GM12872 (cell line): ENCODE measurements around the gene PRKCZ.

Experiments used
- CTCF ChIP-seq: IDR thresholded peaks from 3 replicates; pipeline ENCODE4 v1.5.1; 2011; ENCODE audit warnings: low read depth, mild to moderate bottlenecking, low read length, moderate library complexity; ENCODE audit not compliant: insufficient read depth

The PRKCZ gene

DNA sequence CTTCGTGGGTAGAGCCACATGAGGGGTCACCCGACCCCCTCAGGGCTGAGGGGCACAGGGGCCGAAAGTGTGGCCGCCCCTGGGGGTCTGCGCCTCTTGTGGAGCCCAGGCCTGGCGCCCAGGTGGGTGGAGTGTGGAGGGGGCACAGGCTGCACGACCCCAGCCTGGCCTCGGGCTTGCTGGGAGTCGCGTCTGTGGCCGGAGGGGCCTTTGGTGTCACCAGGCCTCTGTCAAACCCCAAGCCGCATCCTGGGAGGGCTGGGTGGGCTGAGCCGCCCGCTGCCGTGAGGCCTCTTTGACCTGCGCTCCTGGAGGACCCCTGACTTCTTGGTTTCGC, 83.6 kb downstream of the PRKCZ start:
- TF ChIP-seq CTCF = no peak

DNA sequence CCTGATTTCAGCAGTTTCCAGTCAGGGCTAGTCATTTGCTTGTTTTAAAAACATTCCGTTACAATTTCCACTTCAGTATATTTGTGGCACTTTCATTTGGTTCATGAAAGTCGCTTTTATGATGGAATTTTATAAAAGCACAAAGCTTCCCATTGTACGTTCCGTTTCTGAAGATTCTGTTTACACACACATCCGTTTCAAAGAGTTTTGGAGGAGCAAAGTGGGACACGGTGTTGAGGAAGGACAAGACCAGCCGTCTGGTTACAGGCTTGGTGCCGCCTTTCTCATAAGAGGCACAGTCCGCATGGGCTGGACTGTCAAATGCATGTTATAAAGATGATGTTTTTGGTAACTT, 84.0 kb downstream of the PRKCZ start:
- TF ChIP-seq CTCF = no peak

GRCh38 chr1:2134621-2135307, 84.6 kb downstream of the PRKCZ start:
- TF ChIP-seq CTCF = no peak

- TF ChIP-seq CTCF = no peak
These were observed 85.2 kb downstream of the PRKCZ start for GRCh38 chr1:2135441-2135841.

GRCh38 chr1:2135941-2136340, 85.7 kb downstream of the PRKCZ start:
- no peak for TF ChIP-seq CTCF

GRCh38 chr1:2136386-2137235, 86.4 kb downstream of the PRKCZ start:
- no peak for TF ChIP-seq CTCF

GRCh38 chr1:2137257-2138121, 87.3 kb downstream of the PRKCZ start:
- TF ChIP-seq CTCF = no peak
